ENCODE measurements around the gene TIE1. TPM values are rescaled to one million over a fixed set of nuclear protein-coding genes. Genes with fewer than 3 reads are reported as not detected.
A peak's percentile ranks its signal among the peaks of the same experiment; 100 is the strongest.

The TIE1 gene
- total and polyA plus RNA-seq, 2 of the 13 experiments (the other 11 are each of a cell fraction or from before 2014, with no cell fraction given) = 0.58 to 0.84 TPM

DNA sequence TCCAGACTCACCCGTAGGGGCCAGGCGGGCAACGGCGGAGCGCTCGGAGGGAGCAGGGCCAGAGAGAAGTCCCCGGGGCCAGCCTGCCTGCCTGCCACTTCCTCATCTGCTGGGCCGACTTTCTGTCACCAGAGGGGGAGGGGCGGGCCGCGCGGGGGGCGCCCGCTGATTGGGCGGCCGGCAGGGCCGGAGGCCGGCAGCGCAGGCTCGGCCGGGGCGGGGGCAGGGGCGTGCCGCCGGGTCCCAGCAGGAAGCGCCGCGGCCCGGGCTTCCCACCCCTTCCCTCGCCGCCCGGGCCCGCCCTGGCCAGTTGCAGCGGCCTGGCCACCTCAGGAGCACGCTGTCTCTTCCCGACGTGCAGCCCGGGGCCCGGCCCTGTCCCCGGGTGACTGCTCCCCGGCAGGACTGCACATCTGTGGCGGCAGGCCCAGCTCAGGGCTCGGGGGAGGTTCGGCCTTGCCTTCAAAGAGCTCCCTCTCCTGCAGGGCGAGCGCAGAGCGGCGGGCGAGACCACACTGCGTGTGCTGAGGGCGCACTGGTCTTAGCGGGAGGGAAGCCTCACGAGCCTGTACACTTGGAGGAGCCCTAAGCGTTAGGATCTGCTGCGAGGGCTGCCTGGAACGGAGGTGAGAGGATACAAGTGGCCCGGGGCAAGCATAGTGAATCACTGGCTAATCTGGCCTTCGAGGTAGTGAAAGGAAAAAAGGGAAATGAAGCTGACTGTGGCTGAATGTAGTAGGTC, 67.3 kb downstream of the TIE1 start, which contains the start of gene ELOVL1 (continued):
- TF ChIP-seq, protein P1, sequence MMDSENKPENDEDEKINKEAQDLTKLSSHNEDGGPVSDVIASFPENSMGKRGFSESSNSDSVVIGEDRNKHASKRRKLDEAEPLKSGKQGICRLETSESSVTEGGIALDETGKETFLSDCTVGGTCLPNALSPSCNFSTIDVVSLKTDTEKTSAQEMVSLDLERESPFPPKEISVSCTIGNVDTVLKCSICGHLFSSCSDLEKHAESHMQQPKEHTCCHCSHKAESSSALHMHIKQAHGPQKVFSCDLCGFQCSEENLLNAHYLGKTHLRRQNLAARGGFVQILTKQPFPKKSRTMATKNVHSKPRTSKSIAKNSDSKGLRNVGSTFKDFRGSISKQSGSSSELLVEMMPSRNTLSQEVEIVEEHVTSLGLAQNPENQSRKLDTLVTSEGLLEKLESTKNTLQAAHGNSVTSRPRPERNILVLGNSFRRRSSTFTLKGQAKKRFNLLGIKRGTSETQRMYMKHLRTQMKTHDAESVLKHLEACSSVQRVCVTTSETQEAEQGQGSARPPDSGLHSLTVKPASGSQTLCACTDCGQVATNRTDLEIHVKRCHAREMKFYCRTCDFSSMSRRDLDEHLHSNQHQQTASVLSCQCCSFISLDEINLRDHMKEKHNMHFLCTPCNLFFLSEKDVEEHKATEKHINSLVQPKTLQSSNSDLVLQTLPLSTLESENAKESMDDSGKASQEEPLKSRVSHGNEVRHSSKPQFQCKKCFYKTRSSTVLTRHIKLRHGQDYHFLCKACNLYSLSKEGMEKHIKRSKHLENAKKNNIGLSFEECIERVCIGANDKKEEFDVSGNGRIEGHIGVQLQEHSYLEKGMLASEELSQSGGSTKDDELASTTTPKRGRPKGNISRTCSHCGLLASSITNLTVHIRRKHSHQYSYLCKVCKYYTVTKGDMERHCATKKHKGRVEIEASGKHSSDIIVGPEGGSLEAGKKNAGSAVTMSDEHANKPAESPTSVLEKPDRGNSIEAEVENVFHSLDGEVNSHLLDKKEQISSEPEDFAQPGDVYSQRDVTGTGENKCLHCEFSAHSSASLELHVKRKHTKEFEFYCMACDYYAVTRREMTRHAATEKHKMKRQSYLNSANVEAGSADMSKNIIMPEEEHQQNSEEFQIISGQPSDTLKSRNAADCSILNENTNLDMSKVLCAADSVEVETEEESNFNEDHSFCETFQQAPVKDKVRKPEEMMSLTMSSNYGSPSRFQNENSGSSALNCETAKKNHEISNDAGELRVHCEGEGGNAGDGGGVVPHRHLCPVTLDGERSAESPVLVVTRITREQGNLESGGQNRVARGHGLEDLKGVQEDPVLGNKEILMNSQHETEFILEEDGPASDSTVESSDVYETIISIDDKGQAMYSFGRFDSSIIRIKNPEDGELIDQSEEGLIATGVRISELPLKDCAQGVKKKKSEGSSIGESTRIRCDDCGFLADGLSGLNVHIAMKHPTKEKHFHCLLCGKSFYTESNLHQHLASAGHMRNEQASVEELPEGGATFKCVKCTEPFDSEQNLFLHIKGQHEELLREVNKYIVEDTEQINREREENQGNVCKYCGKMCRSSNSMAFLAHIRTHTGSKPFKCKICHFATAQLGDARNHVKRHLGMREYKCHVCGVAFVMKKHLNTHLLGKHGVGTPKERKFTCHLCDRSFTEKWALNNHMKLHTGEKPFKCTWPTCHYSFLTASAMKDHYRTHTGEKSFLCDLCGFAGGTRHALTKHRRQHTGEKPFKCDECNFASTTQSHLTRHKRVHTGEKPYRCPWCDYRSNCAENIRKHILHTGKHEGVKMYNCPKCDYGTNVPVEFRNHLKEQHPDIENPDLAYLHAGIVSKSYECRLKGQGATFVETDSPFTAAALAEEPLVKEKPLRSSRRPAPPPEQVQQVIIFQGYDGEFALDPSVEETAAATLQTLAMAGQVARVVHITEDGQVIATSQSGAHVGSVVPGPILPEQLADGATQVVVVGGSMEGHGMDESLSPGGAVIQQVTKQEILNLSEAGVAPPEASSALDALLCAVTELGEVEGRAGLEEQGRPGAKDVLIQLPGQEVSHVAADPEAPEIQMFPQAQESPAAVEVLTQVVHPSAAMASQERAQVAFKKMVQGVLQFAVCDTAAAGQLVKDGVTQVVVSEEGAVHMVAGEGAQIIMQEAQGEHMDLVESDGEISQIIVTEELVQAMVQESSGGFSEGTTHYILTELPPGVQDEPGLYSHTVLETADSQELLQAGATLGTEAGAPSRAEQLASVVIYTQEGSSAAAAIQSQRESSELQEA (CRISPR knock-in tag; IDR thresholded peaks at IDR 0.05; ENCODE audit: not compliant biosample characterization) = peak; percentile 87
- TF ChIP-seq, protein P2, sequence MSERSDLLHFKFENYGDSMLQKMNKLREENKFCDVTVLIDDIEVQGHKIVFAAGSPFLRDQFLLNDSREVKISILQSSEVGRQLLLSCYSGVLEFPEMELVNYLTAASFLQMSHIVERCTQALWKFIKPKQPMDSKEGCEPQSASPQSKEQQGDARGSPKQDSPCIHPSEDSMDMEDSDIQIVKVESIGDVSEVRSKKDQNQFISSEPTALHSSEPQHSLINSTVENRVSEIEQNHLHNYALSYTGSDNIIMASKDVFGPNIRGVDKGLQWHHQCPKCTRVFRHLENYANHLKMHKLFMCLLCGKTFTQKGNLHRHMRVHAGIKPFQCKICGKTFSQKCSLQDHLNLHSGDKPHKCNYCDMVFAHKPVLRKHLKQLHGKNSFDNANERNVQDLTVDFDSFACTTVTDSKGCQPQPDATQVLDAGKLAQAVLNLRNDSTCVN (CRISPR knock-in tag; IDR thresholded peaks at IDR 0.05; ENCODE audit: borderline replicate concordance) = no peak
- TF ChIP-seq, protein P3, sequence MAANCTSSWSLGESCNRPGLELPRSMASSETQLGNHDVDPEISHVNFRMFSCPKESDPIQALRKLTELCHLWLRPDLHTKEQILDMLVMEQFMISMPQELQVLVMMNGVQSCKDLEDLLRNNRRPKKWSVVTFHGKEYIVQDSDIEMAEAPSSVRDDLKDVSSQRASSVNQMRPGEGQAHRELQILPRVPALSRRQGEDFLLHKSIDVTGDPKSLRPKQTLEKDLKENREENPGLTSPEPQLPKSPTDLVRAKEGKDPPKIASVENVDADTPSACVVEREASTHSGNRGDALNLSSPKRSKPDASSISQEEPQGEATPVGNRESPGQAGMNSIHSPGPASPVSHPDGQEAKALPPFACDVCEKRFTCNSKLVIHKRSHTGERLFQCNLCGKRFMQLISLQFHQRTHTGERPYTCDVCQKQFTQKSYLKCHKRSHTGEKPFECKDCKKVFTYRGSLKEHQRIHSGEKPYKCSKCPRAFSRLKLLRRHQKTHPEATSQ (CRISPR knock-in tag; IDR thresholded peaks at IDR 0.05; ENCODE audit: borderline replicate concordance) = peak; percentile 80; the same call in 1 of the 2 replicates
- no peak for TF ChIP-seq ZNF570 (CRISPR knock-in tag; IDR thresholded peaks at IDR 0.05; ENCODE audit: borderline replicate concordance)
- peak; percentile 65 for TF ChIP-seq PHF20 (CRISPR knock-in tag; IDR thresholded peaks at IDR 0.05)
- no peak for TF ChIP-seq SRF (IDR thresholded peaks at IDR 0.05; ENCODE audit: low read depth, low read length)
- TF ChIP-seq ZNF282 (IDR thresholded peaks at IDR 0.05; ENCODE audit: partially characterized antibody) = no peak
- TF ChIP-seq ONECUT2 (CRISPR knock-in tag; IDR thresholded peaks at IDR 0.05) = 0 out of 2 replicates have a peak, but pooled peaks have one; percentile 10
- TF ChIP-seq NKX3-1 (CRISPR knock-in tag; IDR thresholded peaks at IDR 0.05) = peak; percentile 84
- no peak; the same call in 1 of the 2 replicates for TF ChIP-seq ZNF790 (CRISPR knock-in tag; IDR thresholded peaks at IDR 0.05; ENCODE audit: borderline replicate concordance)
- TF ChIP-seq ZNF703 (CRISPR knock-in tag; IDR thresholded peaks at IDR 0.05; ENCODE audit: borderline replicate concordance) = peak; percentile 88; the same call in 1 of the 2 replicates
- peak; percentile 53; the same call in 1 of the 2 replicates for TF ChIP-seq MTF1 (CRISPR knock-in tag; IDR thresholded peaks at IDR 0.05)
- TF ChIP-seq ZKSCAN8 (CRISPR knock-in tag; IDR thresholded peaks at IDR 0.05; ENCODE audit: borderline replicate concordance) = no peak
- peak; percentile 90 for TF ChIP-seq SNAPC2 (CRISPR knock-in tag; IDR thresholded peaks at IDR 0.05)
- no peak for TF ChIP-seq ZNF251 (CRISPR knock-in tag; IDR thresholded peaks at IDR 0.05)
- TF ChIP-seq, protein P4, sequence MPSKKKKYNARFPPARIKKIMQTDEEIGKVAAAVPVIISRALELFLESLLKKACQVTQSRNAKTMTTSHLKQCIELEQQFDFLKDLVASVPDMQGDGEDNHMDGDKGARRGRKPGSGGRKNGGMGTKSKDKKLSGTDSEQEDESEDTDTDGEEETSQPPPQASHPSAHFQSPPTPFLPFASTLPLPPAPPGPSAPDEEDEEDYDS (CRISPR knock-in tag; IDR thresholded peaks at IDR 0.05) = peak; percentile 71; the same call in 1 of the 2 replicates
- TF ChIP-seq ATRX (CRISPR knock-in tag; IDR thresholded peaks at IDR 0.05; ENCODE audit: borderline replicate concordance) = no peak
- TF ChIP-seq SAP130 (CRISPR knock-in tag; IDR thresholded peaks at IDR 0.05; ENCODE audit: low read depth) = peak; percentile 82
- TF ChIP-seq ZBTB7B (CRISPR knock-in tag; IDR thresholded peaks at IDR 0.05) = peak; percentile 89

Measured in HepG2 (cell line).